CD14-positive monocyte (primary cell): Measurements from ENCODE around the gene BPIFB1. TPM values are rescaled to one million over a fixed set of nuclear protein-coding genes. Genes with fewer than 3 reads are reported as not detected.

Experiments used
- DNase-seq, 3 donors: peaks; one replicate each; pipeline ENCODE4 v3.0.0-alpha.2; 2011 to 2022
- H2AFZ ChIP-seq: 2 replicates; pipeline ENCODE4 v1.6.0; 2012; ENCODE audit warnings: mild to moderate bottlenecking, low read depth, low read length, inconsistent platforms; ENCODE audit not compliant: insufficient read depth, poor library complexity, severe bottlenecking
- H3K27ac ChIP-seq, 2 donors: 1 replicate in 1 of 2; 2 replicates in 1 of 2; pipeline ENCODE4 v1.5.1; 2012 to 2013; ENCODE audit warnings: low read length in 2 of 2, control low read depth in 1 of 2, inconsistent platforms in 1 of 2, low read depth in 1 of 2, mild to moderate bottlenecking in 1 of 2
- H3K27me3 ChIP-seq, 2 donors: one replicate each; pipeline versions ENCODE4 v1.6.0 to v1.6.1; 2011 to 2013; ENCODE audit warnings: low read length in 2 of 2; ENCODE audit not compliant: control insufficient read depth in 2 of 2, insufficient read depth in 2 of 2
- H3K36me3 ChIP-seq, 2 donors: replicated peaks in 1 of 2; 1 replicate in 1 of 2; 2 replicates in 1 of 2; pipeline versions ENCODE4 v1.5.1 to v1.6.1; 2012 to 2013; ENCODE audit warnings: low read length in 2 of 2, control low read depth in 1 of 2, inconsistent platforms in 1 of 2, mild to moderate bottlenecking in 1 of 2; ENCODE audit not compliant: insufficient read depth in 2 of 2, control insufficient read depth in 1 of 2
- H3K4me1 ChIP-seq, 2 donors: 1 replicate in 1 of 2; 2 replicates in 1 of 2; pipeline versions ENCODE4 v1.5.1 to v1.6.1; 2012 to 2013; ENCODE audit warnings: low read length in 2 of 2, control low read depth in 1 of 2, inconsistent platforms in 1 of 2, mild to moderate bottlenecking in 1 of 2, moderate library complexity in 1 of 2; ENCODE audit not compliant: insufficient read depth in 2 of 2, control insufficient read depth in 1 of 2
- H3K4me2 ChIP-seq: replicated peaks from 2 replicates; pipeline ENCODE3; 2012; ENCODE audit warnings: low read length, moderate library complexity, mild to moderate bottlenecking; ENCODE audit not compliant: poor library complexity, severe bottlenecking; ENCODE audit errors: extremely low read depth
- H3K4me3 ChIP-seq, 3 experiments: fragments of 200-600 bp in 1 of 3; sonication (generic) in 1 of 3; replicated peaks in 1 of 3; 1 replicate in 2 of 3; 2 replicates in 1 of 3; pipeline ENCODE4 v1.5.1; 2011 to 2013; ENCODE audit warnings: low read length in 3 of 3, mild to moderate bottlenecking in 3 of 3, control low read depth in 2 of 3, low read depth in 2 of 3, inconsistent platforms in 1 of 3, moderate library complexity in 1 of 3
- H3K79me2 ChIP-seq: 2 replicates; pipeline ENCODE4 v1.6.0; 2012; ENCODE audit warnings: mild to moderate bottlenecking, control low read depth, inconsistent platforms, low read length, moderate library complexity; ENCODE audit not compliant: insufficient read depth
- H3K9ac ChIP-seq: 2 replicates; pipeline ENCODE4 v1.6.0; 2017; ENCODE audit warnings: low read length, mild to moderate bottlenecking; ENCODE audit not compliant: insufficient read depth, poor library complexity, severe bottlenecking
- H3K9me3 ChIP-seq, 2 donors: replicated peaks in 1 of 2; 1 replicate in 1 of 2; 2 replicates in 1 of 2; pipeline versions ENCODE4 v1.5.1 to v1.6.1; 2012 to 2013; ENCODE audit warnings: low read length in 2 of 2, control low read depth in 1 of 2; ENCODE audit not compliant: control insufficient read depth in 1 of 2, insufficient read depth in 1 of 2
- H4K20me1 ChIP-seq: 2 replicates; pipeline ENCODE4 v1.6.0; 2012; ENCODE audit warnings: mild to moderate bottlenecking, low read length, control low read depth, moderate library complexity; ENCODE audit not compliant: insufficient read depth
- H3K27ac Mint-ChIP-seq, 7 donors: one replicate each; pipeline ENCODE4 v1.8.0; 2020; ENCODE audit warnings: mild to moderate bottlenecking in 7 of 7, mixed read lengths in 7 of 7, moderate library complexity in 6 of 7, inconsistent platforms in 2 of 7
- H3K27me3 Mint-ChIP-seq, 3 donors: one replicate each; pipeline ENCODE4 v1.8.0; 2021 to 2022; ENCODE audit warnings: low read depth in 3 of 3, mild to moderate bottlenecking in 3 of 3, mixed read lengths in 3 of 3, moderate library complexity in 3 of 3, inconsistent platforms in 1 of 3
- H3K36me3 Mint-ChIP-seq, 2 donors: one replicate each; pipeline ENCODE4 v1.8.0; 2020; ENCODE audit warnings: mixed read lengths in 2 of 2, inconsistent platforms in 1 of 2, mild to moderate bottlenecking in 1 of 2
- H3K4me1 Mint-ChIP-seq: one replicate; pipeline ENCODE4 v1.8.0; 2020; ENCODE audit warnings: mild to moderate bottlenecking, mixed read lengths
- H3K4me3 Mint-ChIP-seq, 2 donors: one replicate each; pipeline ENCODE4 v1.8.0; 2020; ENCODE audit warnings: mild to moderate bottlenecking in 2 of 2, mixed read lengths in 2 of 2, moderate library complexity in 1 of 2
- H3K9me3 Mint-ChIP-seq, 7 donors: one replicate each; pipeline ENCODE4 v1.8.0; 2020 to 2022; ENCODE audit warnings: mixed read lengths in 7 of 7, mild to moderate bottlenecking in 6 of 7, moderate library complexity in 6 of 7, inconsistent platforms in 2 of 7
- CTCF ChIP-seq: fragments of 200-600 bp; IDR thresholded peaks from one replicate; pipeline ENCODE4 v1.8.0; 2022; ENCODE audit warnings: antibody characterized with exemption, mild to moderate bottlenecking
- WGBS: methylation state at CpG from one replicate; pipeline ENCODE4 v1.1.5; 2013; ENCODE audit warnings: missing lambda C conversion rate; ENCODE audit not compliant: insufficient coverage; 5-methylcytosine and 5-hydroxymethylcytosine counted together
- intact Hi-C, 2 donors: fragments of 100-400 bp; cut with micrococcal nuclease; formaldehyde crosslinking; loops; one replicate each; pipeline versions ENCODE4 v1.15.0 to v1.15.1; 2023
- polyA plus RNA-seq, 3 donors: library from polyadenylated mRNA; depleted of rRNA in 1 of 3; unstranded in 2 of 3; stranded (reverse) in 1 of 3; fragments of 300-500 nt in 2 of 3; fragments of >200 nt in 1 of 3; fragmentation: Illumina TruSeq in 2 of 3; gene quantifications; 1 replicate in 2 of 3; 2 replicates in 1 of 3; pipeline ENCODE4 v1.2.3, GENCODE V29; 2012 to 2021

Gene BPIFB1
- polyA plus RNA-seq, 3 donors = not detected

GRCh38 chr20:33303595-33303994, 20.6 kb downstream of the BPIFB1 start:
- Histone ChIP-seq H3K9ac (no peak overlapping the region), H3K4me2 (no peak overlapping the region), H3K79me2 (no peaks in the 10 kb centered on the region), H2AFZ (no peak overlapping the region), H3K4me3 (no peak overlapping the region), H4K20me1 (no peaks in the 10 kb centered on the region), H3K36me3 (no peaks in the 10 kb centered on the region), H3K4me1 (peaks cover 0 to 3% of the 10 kb centered on the region in 2 donors), H3K9me3 (no peaks in the 10 kb centered on the region), H3K27me3 (no peaks in the 10 kb centered on the region), H3K27ac (no peak overlapping the region)
- H3K27me3 Mint-ChIP-seq = peaks cover 1 to 8% (median 3%) of the 10 kb centered on the region in 3 donors
- no peak for DNase-seq
- no peak overlapping the region for H3K27ac Mint-ChIP-seq
- intact Hi-C loops = no loop called here
- no peaks in the 10 kb centered on the region for H3K36me3 Mint-ChIP-seq
- 88% methylated on average over 2 of the region's 6 CpGs for WGBS
- H3K4me3 Mint-ChIP-seq = no peak overlapping the region
- no peak for TF ChIP-seq CTCF
- H3K9me3 Mint-ChIP-seq = peaks cover 0 to 6% (median 0%) of the 10 kb centered on the region in 7 donors
- H3K4me1 Mint-ChIP-seq = peaks cover 5% of the 10 kb centered on the region

GRCh38 chr20:33304046-33304445, 21.0 kb downstream of the BPIFB1 start:
- Histone ChIP-seq H4K20me1 (no peaks in the 10 kb centered on the region), H2AFZ (no peak overlapping the region), H3K4me2 (no peak overlapping the region), H3K9ac (no peak overlapping the region), H3K36me3 (no peaks in the 10 kb centered on the region), H3K4me3 (no peak overlapping the region), H3K79me2 (no peaks in the 10 kb centered on the region), H3K4me1 (peaks cover 0 to 2% of the 10 kb centered on the region in 2 donors), H3K27ac (no peak overlapping the region), H3K27me3 (no peaks in the 10 kb centered on the region), H3K9me3 (no peaks in the 10 kb centered on the region)
- no peaks in the 10 kb centered on the region for H3K36me3 Mint-ChIP-seq
- intact Hi-C loops = no loop called here
- no peak for DNase-seq
- no peak for TF ChIP-seq CTCF
- H3K27me3 Mint-ChIP-seq = peaks cover 0 to 7% (median 1%) of the 10 kb centered on the region in 3 donors
- peaks cover 5% of the 10 kb centered on the region for H3K4me1 Mint-ChIP-seq
- peaks cover 0 to 6% (median 0%) of the 10 kb centered on the region in 7 donors for H3K9me3 Mint-ChIP-seq
- H3K27ac Mint-ChIP-seq = no peak overlapping the region
- no peak overlapping the region for H3K4me3 Mint-ChIP-seq
- 84% methylated on average over 8 of the region's 10 CpGs for whole genome bisulfite sequencing
